H1 (cell line): Measurements from ENCODE around the gene ALPG. TPM values are rescaled to one million over a fixed set of nuclear protein-coding genes. Genes with fewer than 3 reads are reported as not detected.

Source experiments
- CTCF ChIA-PET: fragments of 300-600 bp; sonication (Branson Sonifier 250); formaldehyde crosslinking; loops from one replicate; lab custom pipeline; 2021; ENCODE audit not compliant: partially characterized antibody; lab: Charles Lee
- POLR2A ChIA-PET: fragments of 300-600 bp; sonication (Branson Sonifier 250); formaldehyde crosslinking; loops from one replicate; lab custom pipeline; 2021; ENCODE audit warnings: inconsistent platforms; ENCODE audit not compliant: partially characterized antibody; lab: Charles Lee
- DNase-seq, 2 experiments: peaks; one replicate each; pipeline versions ENCODE4 v3.0.0 to v3.0.0-alpha.2; 2010 to 2022; ENCODE audit warnings: low spot score in 2 of 2, low read depth in 1 of 2, mixed read lengths in 1 of 2
- FAIRE-seq: peaks from 2 replicates; lab custom pipeline; 2011; peaks lifted over from hg19 to GRCh38; lab: Jason Lieb, UNC
- H2AFZ ChIP-seq: 2 replicates; pipeline ENCODE4 v1.8.1; 2012; ENCODE audit warnings: low read length, inconsistent platforms
- H2AK5ac ChIP-seq: 2 replicates; pipeline ENCODE4 v1.6.1; 2013; ENCODE audit warnings: low read depth, low read length
- H2BK120ac ChIP-seq: replicated peaks from 2 replicates; pipeline ENCODE3; 2013; ENCODE audit warnings: low read depth, low read length, inconsistent platforms
- H2BK12ac ChIP-seq: 2 replicates; pipeline ENCODE4 v1.6.1; 2013; ENCODE audit warnings: low read depth, low read length
- H2BK15ac ChIP-seq: 2 replicates; pipeline ENCODE4 v1.6.1; 2013; ENCODE audit warnings: low read length
- H2BK20ac ChIP-seq: 2 replicates; pipeline ENCODE4 v1.6.1; 2013; ENCODE audit warnings: low read length
- H2BK5ac ChIP-seq: 2 replicates; pipeline ENCODE4 v1.6.1; 2013; ENCODE audit warnings: low read depth, low read length
- H3K14ac ChIP-seq: 2 replicates; pipeline ENCODE4 v1.6.1; 2013; ENCODE audit warnings: inconsistent platforms; ENCODE audit not compliant: insufficient read length
- H3K18ac ChIP-seq: 2 replicates; pipeline ENCODE4 v1.6.1; 2013; ENCODE audit warnings: low read length; ENCODE audit errors: extremely low read depth
- H3K23ac ChIP-seq: 2 replicates; pipeline ENCODE4 v1.6.1; 2013; ENCODE audit warnings: inconsistent platforms; ENCODE audit not compliant: insufficient read length
- H3K23me2 ChIP-seq: 2 replicates; pipeline ENCODE4 v1.6.1; 2013; ENCODE audit warnings: low read depth, low read length
- H3K27ac ChIP-seq: 2 replicates; pipeline ENCODE4 v1.6.1; 2011; ENCODE audit warnings: low read depth, low read length, inconsistent platforms
- H3K27me3 ChIP-seq, 4 experiments: replicated peaks in 1 of 4; 1 replicate in 1 of 4; 2 replicates in 3 of 4; pipeline versions ENCODE4 v1.6.1 to v1.8.1; 2011 to 2013; ENCODE audit warnings: low read length in 3 of 4, mild to moderate bottlenecking in 3 of 4, inconsistent platforms in 2 of 4, mixed read lengths in 2 of 4, moderate library complexity in 1 of 4; ENCODE audit not compliant: control insufficient read depth in 3 of 4, insufficient read depth in 3 of 4; ENCODE audit errors: extremely low read depth in 1 of 4
- H3K36me3 ChIP-seq, 4 experiments: 2 replicates each; pipeline versions ENCODE4 v1.6.1 to v1.8.1; 2011 to 2013; ENCODE audit warnings: mild to moderate bottlenecking in 4 of 4, low read length in 3 of 4, moderate library complexity in 2 of 4, control low read depth in 1 of 4, inconsistent platforms in 1 of 4; ENCODE audit not compliant: insufficient read depth in 4 of 4, control insufficient read depth in 2 of 4
- H3K4ac ChIP-seq: replicated peaks from 2 replicates; pipeline ENCODE3; 2013; ENCODE audit warnings: low read length, low read depth, mixed read lengths, inconsistent platforms; ENCODE audit not compliant: insufficient read length
- H3K4me1 ChIP-seq, 4 experiments: replicated peaks in 1 of 4; 1 replicate in 1 of 4; 2 replicates in 3 of 4; pipeline versions ENCODE4 v1.6.1 to v1.8.1; 2011 to 2013; ENCODE audit warnings: low read length in 3 of 4, inconsistent platforms in 2 of 4, mixed read lengths in 1 of 4; ENCODE audit not compliant: insufficient read depth in 4 of 4, control insufficient read depth in 3 of 4
- H3K4me2 ChIP-seq, 2 experiments: 2 replicates each; pipeline versions ENCODE4 v1.6.1 to v1.8.1; 2011 to 2013; ENCODE audit warnings: low read depth in 2 of 2, low read length in 2 of 2, control low read depth in 1 of 2, inconsistent platforms in 1 of 2, mild to moderate bottlenecking in 1 of 2; ENCODE audit not compliant: insufficient read depth in 1 of 2
- H3K4me3 ChIP-seq, 4 experiments: fragments of 200-600, 300-600 bp in 1 of 4; sonication (generic), shearing (Covaris generic), sonication (Bioruptor Twin) in 1 of 4; 2 replicates each; pipeline versions ENCODE4 v1.5.1 to v1.8.1; 2011 to 2016; ENCODE audit warnings: low read length in 4 of 4, low read depth in 3 of 4, control low read depth in 2 of 4, inconsistent platforms in 2 of 4, mild to moderate bottlenecking in 2 of 4, mixed read lengths in 1 of 4, moderate library complexity in 1 of 4; ENCODE audit not compliant: insufficient read depth in 2 of 4; ENCODE audit errors: extremely low read depth in 1 of 4
- H3K56ac ChIP-seq: replicated peaks from 2 replicates; pipeline ENCODE3; 2013; ENCODE audit warnings: low read depth, mild to moderate bottlenecking, mixed read lengths, low read length, inconsistent platforms; ENCODE audit not compliant: insufficient read length
- H3K79me1 ChIP-seq: 2 replicates; pipeline ENCODE4 v1.6.1; 2013; ENCODE audit warnings: low read depth, low read length, control low read depth
- H3K79me2 ChIP-seq, 2 experiments: 2 replicates each; pipeline versions ENCODE4 v1.6.1 to v1.8.1; 2012 to 2013; ENCODE audit warnings: low read length in 2 of 2, mild to moderate bottlenecking in 2 of 2, inconsistent platforms in 1 of 2; ENCODE audit not compliant: insufficient read depth in 2 of 2, control insufficient read depth in 1 of 2
- H3K9ac ChIP-seq, 4 experiments: replicated peaks in 1 of 4; 1 replicate in 1 of 4; 2 replicates in 3 of 4; pipeline versions ENCODE4 v1.6.1 to v1.8.1; 2011 to 2013; ENCODE audit warnings: low read depth in 3 of 4, low read length in 3 of 4, control low read depth in 2 of 4, mild to moderate bottlenecking in 2 of 4, moderate library complexity in 2 of 4, inconsistent platforms in 1 of 4; ENCODE audit errors: extremely low read depth in 1 of 4
- H3K9me3 ChIP-seq, 2 experiments: 2 replicates each; pipeline versions ENCODE4 v1.6.1 to v1.8.1; 2012 to 2013; ENCODE audit warnings: mild to moderate bottlenecking in 2 of 2, moderate library complexity in 2 of 2, control low read depth in 1 of 2, inconsistent platforms in 1 of 2, low read depth in 1 of 2, low read length in 1 of 2, mixed read lengths in 1 of 2; ENCODE audit not compliant: insufficient read depth in 2 of 2
- H4K20me1 ChIP-seq, 2 experiments: replicated peaks in 1 of 2; 2 replicates each; pipeline versions ENCODE3 to v1.8.1; 2011 to 2013; ENCODE audit warnings: inconsistent platforms in 2 of 2, low read length in 2 of 2, mild to moderate bottlenecking in 1 of 2; ENCODE audit not compliant: insufficient read depth in 2 of 2, control insufficient read depth in 1 of 2
- H4K5ac ChIP-seq: 2 replicates; pipeline ENCODE4 v1.6.1; 2013; ENCODE audit warnings: low read length, low read depth, mixed read lengths, inconsistent platforms; ENCODE audit not compliant: insufficient read length
- H4K8ac ChIP-seq: 2 replicates; pipeline ENCODE4 v1.8.0; 2013; ENCODE audit warnings: mild to moderate bottlenecking, moderate library complexity, low read length, inconsistent platforms; ENCODE audit not compliant: insufficient read depth; ENCODE audit errors: extremely low read depth
- H4K91ac ChIP-seq: replicated peaks from 2 replicates; pipeline ENCODE3; 2013; ENCODE audit warnings: low read length, mixed read lengths, inconsistent platforms; ENCODE audit not compliant: insufficient read length
- ASH2L ChIP-seq: fragments of 200-600, 300-600 bp; sonication (generic); IDR thresholded peaks from one replicate; pipeline ENCODE4 v1.7.1; 2017; ENCODE audit warnings: low read length
- CBX5 ChIP-seq: fragments of 300-800, 300-1000 bp; sonication (generic); IDR thresholded peaks from 2 replicates; pipeline ENCODE4 v1.7.1; 2016; ENCODE audit warnings: antibody characterized with exemption, low read length, low read depth
- CHD1 ChIP-seq: IDR thresholded peaks from 2 replicates; pipeline ENCODE4 v1.6.1; 2012; ENCODE audit warnings: low read depth, low read length, improper control_type of control experiment
- GABPA ChIP-seq: IDR thresholded peaks from 2 replicates; pipeline ENCODE4 v1.6.1; 2011; ENCODE audit warnings: mild to moderate bottlenecking, low read length, moderate library complexity, borderline replicate concordance; ENCODE audit not compliant: insufficient read depth
- JUN ChIP-seq: IDR thresholded peaks from 2 replicates; pipeline ENCODE4 v1.6.1; 2011; ENCODE audit warnings: low read depth, mild to moderate bottlenecking, improper control_type of control experiment, low read length
- KDM5A ChIP-seq: fragments of 200-600 bp; IDR thresholded peaks from 2 replicates; pipeline ENCODE4 v1.7.1; 2012; ENCODE audit warnings: mild to moderate bottlenecking, low read length, inconsistent platforms, mixed read lengths
- NANOG ChIP-seq: IDR thresholded peaks from 2 replicates; pipeline ENCODE4 v1.6.1; 2011; ENCODE audit warnings: low read length, low read depth, mild to moderate bottlenecking, inconsistent platforms; ENCODE audit not compliant: insufficient read depth, poor library complexity, severe bottlenecking
- RBBP5 ChIP-seq: IDR thresholded peaks from 2 replicates; pipeline ENCODE4 v1.7.1; 2012; ENCODE audit warnings: low read depth, mild to moderate bottlenecking, inconsistent platforms, low read length, moderate library complexity, borderline replicate concordance
- RXRA ChIP-seq: IDR thresholded peaks from 2 replicates; pipeline ENCODE4 v1.6.1; 2011; ENCODE audit warnings: low read depth, mild to moderate bottlenecking, low read length, moderate library complexity; ENCODE audit not compliant: insufficient read depth
- SAP30 ChIP-seq: fragments of 300-600 bp; sonication (generic); IDR thresholded peaks from 2 replicates; pipeline ENCODE4 v1.7.1; 2012; ENCODE audit warnings: low read length, moderate library complexity, mild to moderate bottlenecking, inconsistent platforms; ENCODE audit not compliant: insufficient read depth, insufficient replicate concordance
- SP4 ChIP-seq: IDR thresholded peaks from 2 replicates; pipeline ENCODE4 v1.6.1; 2012; ENCODE audit warnings: low read length, inconsistent platforms
- WGBS, 2 experiments: shearing (Covaris generic) in 1 of 2; methylation state at CpG; one replicate each; pipeline versions ENCODE4 v1.1.6 to v1.1.7; 2013 to 2015; ENCODE audit warnings: low lambda C conversion rate in 2 of 2, mixed read lengths in 2 of 2, inconsistent platforms in 1 of 2, low coverage in 1 of 2, missing lambda C conversion rate in 1 of 2; ENCODE audit not compliant: insufficient replicate concordance in 2 of 2, insufficient coverage in 1 of 2, insufficient read length in 1 of 2; ENCODE audit errors: extremely low coverage in 1 of 2, missing lambda C conversion rate in 1 of 2; 5-methylcytosine and 5-hydroxymethylcytosine counted together
- polyA plus RNA-seq, 7 experiments: library from polyadenylated mRNA; depleted of rRNA in 3 of 7; stranded (reverse) in 5 of 7; unstranded in 2 of 7; fragments of >200 nt in 5 of 7; fragments of 200-250 nt in 2 of 7; gene quantifications; 1 replicate in 5 of 7; 2 replicates in 1 of 7; 4 replicates in 1 of 7; pipeline versions ENCODE4 v1.2.1 to v1.2.3, GENCODE V29; 2011 to 2013; ENCODE audit warnings: missing spikeins in 2 of 7, mixed read lengths in 2 of 7
- total RNA-seq: library from RNA; stranded (reverse); fragmentation: NEBNext Ultra II Directional; extraction: Animal tissue kit (Norgen Biotek cat#: 25700); gene quantifications from 2 replicates; pipeline ENCODE4 v1.2.1, GENCODE V29; 2021

Gene ALPG
- total and polyA plus RNA-seq, 2 of the 8 experiments (the other 6 are each of a cell fraction or from before 2014, with no cell fraction given): 0.56 to 2.1 TPM

DNA sequence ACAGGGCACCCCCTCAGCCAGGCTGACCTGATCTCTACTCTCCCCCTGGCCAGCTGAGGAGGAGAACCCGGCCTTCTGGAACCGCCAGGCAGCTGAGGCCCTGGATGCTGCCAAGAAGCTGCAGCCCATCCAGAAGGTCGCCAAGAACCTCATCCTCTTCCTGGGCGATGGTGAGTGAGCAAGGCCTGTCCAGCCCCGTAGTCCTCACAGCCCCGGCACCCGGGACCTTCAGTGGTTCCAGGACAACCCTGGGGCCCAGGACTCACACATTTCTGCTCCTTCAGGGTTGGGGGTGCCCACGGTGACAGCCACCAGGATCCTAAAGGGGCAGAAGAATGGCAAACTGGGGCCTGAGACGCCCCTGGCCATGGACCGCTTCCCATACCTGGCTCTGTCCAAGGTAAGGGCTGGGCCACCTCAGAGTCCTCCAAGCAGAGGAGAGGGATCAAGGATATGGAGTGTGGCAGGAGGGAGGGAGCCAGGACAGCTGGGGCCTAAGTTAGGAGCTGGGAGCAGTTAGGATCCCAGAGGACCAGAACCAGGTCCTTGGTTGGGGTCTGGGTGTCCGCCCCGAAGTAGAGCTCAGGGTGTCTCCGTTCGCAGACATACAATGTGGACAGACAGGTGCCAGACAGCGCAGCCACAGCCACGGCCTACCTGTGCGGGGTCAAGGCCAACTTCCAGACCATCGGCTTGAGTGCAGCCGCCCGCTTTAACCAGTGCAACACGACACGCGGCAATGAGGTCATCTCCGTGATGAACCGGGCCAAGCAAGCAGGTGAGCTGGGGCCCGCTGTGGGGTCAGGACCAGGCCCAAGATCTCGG, 49.9 kb downstream of the ALPG start:
- no peaks in the 10 kb centered on the region for H4K20me1 ChIP-seq
- no peak overlapping the region for H2BK120ac ChIP-seq
- H4K5ac ChIP-seq: no peak overlapping the region
- TF ChIP-seq GABPA: no peak
- no peak for TF ChIP-seq SAP30
- TF ChIP-seq ASH2L: no peak
- no peak for TF ChIP-seq CBX5
- TF ChIP-seq NANOG: no peak
- TF ChIP-seq SP4: no peak
- no peak for TF ChIP-seq KDM5A
- no peak for TF ChIP-seq JUN
- TF ChIP-seq RXRA: no peak
- no peak for TF ChIP-seq CHD1
- TF ChIP-seq RBBP5: no peak
- no peak overlapping the region for H3K14ac ChIP-seq
- no peak overlapping the region for H2AFZ ChIP-seq
- H3K36me3 ChIP-seq: no peaks in the 10 kb centered on the region
- CTCF ChIA-PET: interaction anchor here (1.1 to 1.8 kb wide), 8 partner anchors 8 to 65 kb away, joined by 3 to 9 read pairs (median 4); no protein-coding TSS in a partner anchor
- whole genome bisulfite sequencing, 2 experiments: 93% methylated on average over 27 of the region's 27 CpGs; no CpG with 5 or more reads in 1 of the 2 experiments
- no peaks in the 10 kb centered on the region; the same call in 1 of the 2 replicates for H3K23me2 ChIP-seq
- no peaks in the 10 kb centered on the region for H3K9me3 ChIP-seq
- H2BK5ac ChIP-seq: no peak overlapping the region
- H3K27me3 ChIP-seq: no peaks in the 10 kb centered on the region
- no peak overlapping the region for H4K8ac ChIP-seq
- no peaks in the 10 kb centered on the region for H3K79me2 ChIP-seq
- H3K4me3 ChIP-seq: no peak overlapping the region
- no peaks in the 10 kb centered on the region for H3K79me1 ChIP-seq
- POLR2A ChIA-PET: no interaction called here
- H3K18ac ChIP-seq: no peak overlapping the region
- H3K4ac ChIP-seq: no peak overlapping the region
- H3K4me2 ChIP-seq: no peak overlapping the region
- DNase-seq (no peak), FAIRE-seq (no peak)
- peaks cover 0 to 3% (median 0%) of the 10 kb centered on the region in 4 experiments; a peak in 1 of 7 replicates for H3K4me1 ChIP-seq
- no peak overlapping the region for H3K23ac ChIP-seq
- H4K91ac ChIP-seq: no peak overlapping the region
- H3K56ac ChIP-seq: no peak overlapping the region
- H3K9ac ChIP-seq: no peak overlapping the region
- no peak overlapping the region for H2BK15ac ChIP-seq
- no peak overlapping the region for H3K27ac ChIP-seq
- no peak overlapping the region for H2AK5ac ChIP-seq
- H2BK12ac ChIP-seq: no peak overlapping the region
- no peak overlapping the region for H2BK20ac ChIP-seq
